ENCODE data around the gene CACNG8. TPM values are rescaled to one million over a fixed set of nuclear protein-coding genes. Genes with fewer than 3 reads are reported as not detected.
"Not testable (repeated sequence)": the region's sequence is repeated elsewhere in the genome, so short reads cannot be mapped to it uniquely, and the experiment has no call there.

CACNG8 gene
- 1 to 10 TPM in 7 of 8 experiments, under 1 TPM in 1; 0.15 to 6.1 (median 1.6) TPM for total RNA-seq

- in situ Hi-C loops (cut with MboI; ENCODE audit: low pct_unique_long_range_greater_than_20kb in 2 of 9, low sequenced_read_pairs in 9 of 9, unreplicated experiment in 9 of 9) = no loop called here
- no peak within 1 kb of the TSS for H3K27ac ChIP-seq
- WGBS, 10 experiments = no CpG with 5 or more reads among the region's 55 CpGs
- peaks cover 26 to 34% of the 10 kb centered on the region in 2 donors for H3K4me1 ChIP-seq (replicated peaks in 1 of 2)
- H3K4me3 ChIP-seq = peak within 1 kb of the TSS; percentile 19 to 37 (median 37)
- ATAC-seq (replicated peaks in 6 of 8) = peak in 5 of 8 experiments; percentile 49 to 60 (median 57)
These were observed at the start of gene CACNG8 for GRCh38 chr19:53962887-53963431. CACNG8 (plus strand) TSS chr19:53962937.

- Histone ChIP-seq H3K4me3 (no peak overlapping the region), H3K4me1 (replicated peaks in 1 of 2) (peaks cover 5 to 6% of the 10 kb centered on the region in 2 donors), H3K27ac (no peak overlapping the region)
- WGBS, 10 experiments = 27 to 72% (median 46%) methylated on average over 3 to 6 of the region's 8 CpGs; no CpG with 5 or more reads in 4 of the 10 experiments
- in situ Hi-C loops (cut with MboI; ENCODE audit: low pct_unique_long_range_greater_than_20kb in 2 of 9, low sequenced_read_pairs in 9 of 9, unreplicated experiment in 9 of 9) = no loop called here
- ATAC-seq (replicated peaks in 6 of 8) = no peak
These were observed 47.7 kb upstream of the CACNG8 start for GRCh38 chr19:53915000-53915399.

- Histone ChIP-seq H3K27ac (no peak overlapping the region), H3K4me3 (no peak overlapping the region), H3K4me1 (replicated peaks in 1 of 2) (no peaks in the 10 kb centered on the region)
- no peak for ATAC-seq (replicated peaks in 6 of 8)
- in situ Hi-C loops (cut with MboI; ENCODE audit: low pct_unique_long_range_greater_than_20kb in 2 of 9, low sequenced_read_pairs in 9 of 9, unreplicated experiment in 9 of 9) = no loop called here
- WGBS, 10 experiments = 39 to 96% (median 59%) methylated on average over 3 to 6 of the region's 6 CpGs; no CpG with 5 or more reads in 3 of the 10 experiments
These were observed 46.7 kb upstream of the CACNG8 start for GRCh38 chr19:53916004-53916403.

GRCh38 chr19:53917356-53917755 lies 45.4 kb upstream of the CACNG8 start:
- 20 to 100% (median 91%) methylated on average over 1 to 7 of the region's 7 CpGs; no CpG with 5 or more reads in 1 of the 10 experiments for WGBS, 10 experiments
- H3K4me1 ChIP-seq (replicated peaks in 1 of 2) = no peaks in the 10 kb centered on the region
- H3K4me3 ChIP-seq = no peak overlapping the region
- in situ Hi-C loops (cut with MboI; ENCODE audit: low pct_unique_long_range_greater_than_20kb in 2 of 9, low sequenced_read_pairs in 9 of 9, unreplicated experiment in 9 of 9) = no loop called here
- H3K27ac ChIP-seq = no peak overlapping the region
- no peak for ATAC-seq (replicated peaks in 6 of 8)

GRCh38 chr19:53927739-53928138 lies 35.0 kb upstream of the CACNG8 start:
- peak in 3 of 8 experiments; percentile 29 to 43 (median 38) for ATAC-seq (replicated peaks in 6 of 8)
- WGBS, 10 experiments = 0 to 63% (median 40%) methylated on average over 2 to 3 of the region's 8 CpGs; no CpG with 5 or more reads in 7 of the 10 experiments
- no peak overlapping the region for H3K27ac ChIP-seq
- no peaks in the 10 kb centered on the region for H3K4me1 ChIP-seq (replicated peaks in 1 of 2)
- in situ Hi-C loops (cut with MboI; ENCODE audit: low pct_unique_long_range_greater_than_20kb in 2 of 9, low sequenced_read_pairs in 9 of 9, unreplicated experiment in 9 of 9) = no loop called here
- no peak overlapping the region for H3K4me3 ChIP-seq

GRCh38 chr19:53936029-53936428 lies 26.7 kb upstream of the CACNG8 start:
- WGBS, 10 experiments = 11 to 100% (median 51%) methylated on average over 1 to 7 of the region's 7 CpGs
- Histone ChIP-seq H3K4me1 (replicated peaks in 1 of 2) (no peaks in the 10 kb centered on the region), H3K27ac (no peak overlapping the region), H3K4me3 (no peak overlapping the region)
- no peak for ATAC-seq (replicated peaks in 6 of 8)
- in situ Hi-C loops (cut with MboI; ENCODE audit: low pct_unique_long_range_greater_than_20kb in 2 of 9, low sequenced_read_pairs in 9 of 9, unreplicated experiment in 9 of 9) = no loop called here

GRCh38 chr19:53942001-53942786 lies 20.5 kb upstream of the CACNG8 start:
- Histone ChIP-seq H3K27ac (no peak overlapping the region), H3K4me1 (replicated peaks in 1 of 2) (no peaks in the 10 kb centered on the region), H3K4me3 (no peak overlapping the region)
- ATAC-seq (replicated peaks in 6 of 8) = peak in 5 of 8 experiments; percentile 25 to 79 (median 65)
- in situ Hi-C loops (cut with MboI; ENCODE audit: low pct_unique_long_range_greater_than_20kb in 2 of 9, low sequenced_read_pairs in 9 of 9, unreplicated experiment in 9 of 9) = no loop called here
- WGBS, 10 experiments = 0 to 80% (median 24%) methylated on average over 2 to 11 of the region's 55 CpGs; no CpG with 5 or more reads in 6 of the 10 experiments

GRCh38 chr19:53944416-53944815 lies 18.3 kb upstream of the CACNG8 start:
- H3K4me3 ChIP-seq = no peak overlapping the region
- in situ Hi-C loops (cut with MboI; ENCODE audit: low pct_unique_long_range_greater_than_20kb in 2 of 9, low sequenced_read_pairs in 9 of 9, unreplicated experiment in 9 of 9) = no loop called here
- 67 to 89% (median 80%) methylated on average over 1 to 4 of the region's 4 CpGs; no CpG with 5 or more reads in 2 of the 10 experiments for WGBS, 10 experiments
- no peaks in the 10 kb centered on the region for H3K4me1 ChIP-seq (replicated peaks in 1 of 2)
- ATAC-seq (replicated peaks in 6 of 8) = no peak
- no peak overlapping the region for H3K27ac ChIP-seq

GRCh38 chr19:53944933-53945332 lies 17.8 kb upstream of the CACNG8 start:
- no peaks in the 10 kb centered on the region for H3K4me1 ChIP-seq (replicated peaks in 1 of 2)
- no peak for ATAC-seq (replicated peaks in 6 of 8)
- in situ Hi-C loops (cut with MboI; ENCODE audit: low pct_unique_long_range_greater_than_20kb in 2 of 9, low sequenced_read_pairs in 9 of 9, unreplicated experiment in 9 of 9) = no loop called here
- no peak overlapping the region for H3K27ac ChIP-seq
- no peak overlapping the region for H3K4me3 ChIP-seq
- 21 to 100% (median 85%) methylated on average over 1 to 4 of the region's 4 CpGs; no CpG with 5 or more reads in 3 of the 10 experiments for WGBS, 10 experiments

- 3 to 100% (median 54%) methylated on average over 1 to 9 of the region's 9 CpGs; no CpG with 5 or more reads in 1 of the 10 experiments for WGBS, 10 experiments
- no peaks in the 10 kb centered on the region for H3K4me1 ChIP-seq (replicated peaks in 1 of 2)
- no peak overlapping the region for H3K4me3 ChIP-seq
- H3K27ac ChIP-seq = no peak overlapping the region
- peak in 1 of 8 experiments; percentile 82 for ATAC-seq (replicated peaks in 6 of 8)
- in situ Hi-C loops (cut with MboI; ENCODE audit: low pct_unique_long_range_greater_than_20kb in 2 of 9, low sequenced_read_pairs in 9 of 9, unreplicated experiment in 9 of 9) = no loop called here
These were observed 17.3 kb upstream of the CACNG8 start for GRCh38 chr19:53945441-53945840.

- no peak overlapping the region for H3K27ac ChIP-seq
- H3K4me1 ChIP-seq (replicated peaks in 1 of 2) = no peaks in the 10 kb centered on the region
- peak in 1 of 8 experiments; percentile 75 for ATAC-seq (replicated peaks in 6 of 8)
- 17 to 100% (median 90%) methylated on average over 1 to 2 of the region's 2 CpGs; no CpG with 5 or more reads in 3 of the 10 experiments for WGBS, 10 experiments
- H3K4me3 ChIP-seq = no peak overlapping the region
- in situ Hi-C loops (cut with MboI; ENCODE audit: low pct_unique_long_range_greater_than_20kb in 2 of 9, low sequenced_read_pairs in 9 of 9, unreplicated experiment in 9 of 9) = no loop called here
These were observed 16.7 kb upstream of the CACNG8 start for GRCh38 chr19:53945998-53946397.

- H3K27ac ChIP-seq = no peak overlapping the region
- H3K4me3 ChIP-seq = no peak overlapping the region
- peak in 1 of 8 experiments; percentile 14 for ATAC-seq (replicated peaks in 6 of 8)
- no peaks in the 10 kb centered on the region for H3K4me1 ChIP-seq (replicated peaks in 1 of 2)
- 27 to 86% (median 60%) methylated on average over 1 to 4 of the region's 5 CpGs; no CpG with 5 or more reads in 1 of the 10 experiments for WGBS, 10 experiments
- in situ Hi-C loops (cut with MboI; ENCODE audit: low pct_unique_long_range_greater_than_20kb in 2 of 9, low sequenced_read_pairs in 9 of 9, unreplicated experiment in 9 of 9) = no loop called here
These were observed 15.1 kb upstream of the CACNG8 start for GRCh38 chr19:53947624-53948023.

- ATAC-seq (replicated peaks in 6 of 8); H3K4me1 ChIP-seq (replicated peaks in 1 of 2); H3K27ac ChIP-seq; H3K4me3 ChIP-seq; in situ Hi-C loops (cut with MboI; ENCODE audit: low pct_unique_long_range_greater_than_20kb in 2 of 9, low sequenced_read_pairs in 9 of 9, unreplicated experiment in 9 of 9): not testable (repeated sequence)
- WGBS, 10 experiments = 43 to 94% (median 66%) methylated on average over 2 to 5 of the region's 5 CpGs
These were observed 14.1 kb upstream of the CACNG8 start for GRCh38 chr19:53948611-53949010.
